Nephron (organoid): ENCODE results near the gene TMEM129.
A peak's percentile ranks its signal among the peaks of the same experiment; 100 is the strongest.

ENCODE experiments used
- H3K27ac Mint-ChIP-seq, 3 experiments: 2 replicates each; pipeline ENCODE4 v1.8.0; 2020; ENCODE audit warnings: mixed read lengths in 3 of 3, mild to moderate bottlenecking in 2 of 3, moderate library complexity in 1 of 3
- H3K27me3 Mint-ChIP-seq: 2 replicates; pipeline ENCODE4 v1.8.0; 2021; ENCODE audit warnings: low read depth, mild to moderate bottlenecking, moderate library complexity, mixed read lengths
- H3K36me3 Mint-ChIP-seq: 2 replicates; pipeline ENCODE4 v1.8.0; 2020; ENCODE audit warnings: low read depth, mixed read lengths
- H3K4me1 Mint-ChIP-seq: 2 replicates; pipeline ENCODE4 v1.8.0; 2020; ENCODE audit warnings: mixed read lengths
- H3K4me3 Mint-ChIP-seq, 3 experiments: 2 replicates each; pipeline ENCODE4 v1.8.0; 2020; ENCODE audit warnings: mild to moderate bottlenecking in 3 of 3, mixed read lengths in 3 of 3, moderate library complexity in 2 of 3
- H3K9me3 Mint-ChIP-seq: 2 replicates; pipeline ENCODE4 v1.8.0; 2020; ENCODE audit warnings: mixed read lengths
- CTCF ChIP-seq, 3 experiments: fragments of 200-600 bp; sonication (generic); IDR thresholded peaks; one replicate each; pipeline ENCODE4 v1.5.0; 2021; ENCODE audit warnings: antibody characterized with exemption in 3 of 3; ENCODE audit not compliant: unreplicated experiment in 3 of 3

Gene TMEM129

GRCh38 chr4:1767770-1768366 is 46.7 kb upstream of the TMEM129 start:
- H3K27me3 Mint-ChIP-seq, result peaks cover 8% of the 10 kb centered on the region
- H3K9me3 Mint-ChIP-seq, result no peaks in the 10 kb centered on the region
- peaks cover 5% of the 10 kb centered on the region for H3K4me1 Mint-ChIP-seq
- peak overlapping the region; percentile 48 to 78 (median 52) for H3K4me3 Mint-ChIP-seq
- peak overlapping the region in 2 of 3 experiments; percentile 76 to 90 for H3K27ac Mint-ChIP-seq
- H3K36me3 Mint-ChIP-seq, result no peaks in the 10 kb centered on the region
- TF ChIP-seq CTCF (IDR thresholded peaks at IDR 0.05; ENCODE audit: unreplicated experiment in 3 of 3), result peak; percentile 30 to 43 (median 38)

- Mint-ChIP-seq H3K4me3 (no peak overlapping the region), H3K27me3 (peaks cover 8% of the 10 kb centered on the region), H3K27ac (no peak overlapping the region), H3K36me3 (no peaks in the 10 kb centered on the region), H3K4me1 (peaks cover 5% of the 10 kb centered on the region), H3K9me3 (no peaks in the 10 kb centered on the region)
- TF ChIP-seq CTCF (IDR thresholded peaks at IDR 0.05; ENCODE audit: unreplicated experiment in 3 of 3), result no peak
Observed at GRCh38 chr4:1767061-1767769, 46.1 kb upstream of the TMEM129 start.

- Mint-ChIP-seq H3K36me3 (no peaks in the 10 kb centered on the region), H3K9me3 (no peaks in the 10 kb centered on the region), H3K27me3 (peaks cover 8% of the 10 kb centered on the region), H3K4me3 (no peak overlapping the region), H3K4me1 (peaks cover 5% of the 10 kb centered on the region), H3K27ac (no peak overlapping the region)
- no peak for TF ChIP-seq CTCF (IDR thresholded peaks at IDR 0.05; ENCODE audit: unreplicated experiment in 3 of 3)
Observed at GRCh38 chr4:1766106-1767060, 45.3 kb upstream of the TMEM129 start.

- TF ChIP-seq CTCF (IDR thresholded peaks at IDR 0.05; ENCODE audit: unreplicated experiment in 3 of 3), result no peak
- Mint-ChIP-seq H3K27me3 (peaks cover 8% of the 10 kb centered on the region), H3K27ac (peak overlapping the region in 1 of 3 experiments; percentile 24), H3K4me3 (peak overlapping the region in 1 of 3 experiments; percentile 26), H3K9me3 (no peaks in the 10 kb centered on the region), H3K4me1 (peaks cover 5% of the 10 kb centered on the region), H3K36me3 (no peaks in the 10 kb centered on the region)
Observed at GRCh38 chr4:1765409-1766072, 44.4 kb upstream of the TMEM129 start.

GRCh38 chr4:1764670-1765069 is 43.5 kb upstream of the TMEM129 start:
- Mint-ChIP-seq H3K9me3 (no peaks in the 10 kb centered on the region), H3K4me3 (no peak overlapping the region), H3K27ac (no peak overlapping the region), H3K4me1 (peaks cover 5% of the 10 kb centered on the region), H3K27me3 (peaks cover 12% of the 10 kb centered on the region), H3K36me3 (no peaks in the 10 kb centered on the region)
- no peak for TF ChIP-seq CTCF (IDR thresholded peaks at IDR 0.05; ENCODE audit: unreplicated experiment in 3 of 3)
